HG03159 (cell line): Measurements from ENCODE around the gene LRCH1.
A peak's percentile ranks its signal among the peaks of the same experiment; 100 is the strongest.

Source experiments
- ATAC-seq: cut with Tn5 transposase; IDR thresholded peaks from one replicate; pipeline ENCODE4 v1.9.1; 2021; ENCODE audit warnings: mild to moderate bottlenecking, moderate library complexity; ENCODE audit not compliant: unreplicated experiment

Gene LRCH1

GRCh38 chr13:46531953-46532352, 21.0 kb upstream of the LRCH1 start:
- peak; percentile 55 for ATAC-seq

- no peak for ATAC-seq
Measured at GRCh38 chr13:46535002-46535401, 18.0 kb upstream of the LRCH1 start.

- no peak for ATAC-seq
Measured at GRCh38 chr13:46535825-46536224, 17.1 kb upstream of the LRCH1 start.

GRCh38 chr13:46536341-46536740, 16.6 kb upstream of the LRCH1 start:
- ATAC-seq, result no peak

GRCh38 chr13:46539231-46539630, 13.7 kb upstream of the LRCH1 start:
- no peak for ATAC-seq

- no peak for ATAC-seq
Measured at GRCh38 chr13:46541210-46541609, 11.8 kb upstream of the LRCH1 start.

- no peak for ATAC-seq
Measured at GRCh38 chr13:46542833-46543232, 10.1 kb upstream of the LRCH1 start.

GRCh38 chr13:46543287-46543686, 9.7 kb upstream of the LRCH1 start:
- no peak for ATAC-seq

GRCh38 chr13:46544208-46544607, 8.8 kb upstream of the LRCH1 start:
- ATAC-seq, result peak; percentile 63

- no peak for ATAC-seq
Measured at GRCh38 chr13:46544811-46545210, 8.2 kb upstream of the LRCH1 start.

- no peak for ATAC-seq
Measured at GRCh38 chr13:46546084-46546768, 6.7 kb upstream of the LRCH1 start.

- ATAC-seq, result no peak
Measured at GRCh38 chr13:46550822-46551221, 2.1 kb upstream of the LRCH1 start.

GRCh38 chr13:46551410-46552302, 1.3 kb upstream of the LRCH1 start:
- no peak for ATAC-seq

- ATAC-seq, result no peak
Measured at GRCh38 chr13:46552303-46552682, 677 bp upstream of the LRCH1 start.

GRCh38 chr13:46553521-46553885, 533 bp downstream of the LRCH1 start:
- ATAC-seq, result peak; percentile 7

GRCh38 chr13:46553886-46554858, 1.2 kb downstream of the LRCH1 start:
- peak; percentile 48 for ATAC-seq

- no peak for ATAC-seq
Measured at GRCh38 chr13:46554951-46555350, 2.0 kb downstream of the LRCH1 start.

GRCh38 chr13:46555722-46556417, 2.9 kb downstream of the LRCH1 start:
- no peak for ATAC-seq

- no peak for ATAC-seq
Measured at GRCh38 chr13:46556418-46556779, 3.4 kb downstream of the LRCH1 start.

GRCh38 chr13:46559272-46559805, 6.4 kb downstream of the LRCH1 start:
- no peak for ATAC-seq
